ENCODE results near the gene TMEM40. TPM values are rescaled to one million over a fixed set of nuclear protein-coding genes. Genes with fewer than 3 reads are reported as not detected.

The TMEM40 gene
- total RNA-seq, 2 donors from 2014 or later, result not detected

DNA sequence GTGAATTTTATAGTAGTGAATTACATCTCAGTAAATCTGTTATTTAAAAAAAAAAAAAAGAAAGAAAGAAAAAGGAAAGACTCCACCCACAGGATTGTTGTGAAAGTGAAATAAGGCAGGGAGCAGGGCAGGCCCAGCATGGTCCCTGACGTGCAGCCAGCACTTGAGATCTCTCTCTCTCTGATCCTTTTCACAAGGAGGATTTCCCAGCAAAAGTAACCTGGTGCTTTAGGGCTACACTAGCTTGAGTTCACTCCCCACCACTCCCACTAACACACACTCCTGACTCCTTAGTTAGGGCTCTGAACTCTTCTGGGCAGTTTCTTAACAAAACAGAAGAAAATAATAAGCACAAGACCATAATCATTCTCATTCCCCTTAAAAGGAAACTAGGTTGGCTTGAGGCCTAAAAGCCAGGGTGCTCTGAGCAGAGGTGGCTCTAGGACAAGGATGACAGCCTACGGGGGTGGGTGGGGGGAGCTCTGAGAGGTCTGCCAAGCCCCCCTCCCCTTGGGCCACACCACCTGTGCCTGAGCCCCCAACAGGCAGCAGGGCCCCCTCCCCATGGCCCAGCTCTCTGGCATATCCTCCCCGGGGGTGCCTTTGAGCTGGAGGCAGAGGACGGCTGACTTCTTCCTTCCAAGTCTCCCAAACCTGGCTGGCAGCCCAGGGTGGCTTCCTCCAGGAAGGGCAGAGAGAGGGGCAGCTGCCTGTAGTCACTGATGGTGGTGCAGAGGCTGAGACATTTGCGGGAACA is 856 bp downstream of the TMEM40 start:
- ATAC-seq (no peak), DNase-seq (ENCODE audit: low spot score in 2 of 2) (no peak)
- H3K9me3 Mint-ChIP-seq, result no peaks in the 10 kb centered on the region
- peak overlapping the region in 1 of 2 donors; percentile 3 for H3K27ac Mint-ChIP-seq
- no peaks in the 10 kb centered on the region for H3K36me3 Mint-ChIP-seq

DNA sequence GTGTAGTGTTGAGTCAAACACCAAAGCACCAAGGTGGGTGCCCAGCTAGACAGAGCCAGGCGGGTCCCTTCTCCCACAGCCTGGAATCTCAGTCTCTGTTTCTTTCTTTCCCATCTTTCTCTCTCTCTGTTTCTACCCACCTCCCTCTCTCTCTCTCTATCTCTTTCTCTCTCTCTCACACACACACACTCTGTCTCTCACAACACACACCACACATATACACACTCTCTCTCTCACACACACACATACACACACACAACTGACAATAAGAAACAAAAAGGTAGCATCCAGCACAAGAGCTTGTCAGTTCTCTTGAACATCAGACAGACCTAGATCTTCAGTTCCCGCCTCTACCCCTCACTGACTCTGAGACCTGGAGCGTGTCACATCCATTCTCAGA is 2.4 kb downstream of the TMEM40 start:
- ATAC-seq (no peak), DNase-seq (ENCODE audit: low spot score in 2 of 2) (no peak)
- no peaks in the 10 kb centered on the region for H3K9me3 Mint-ChIP-seq
- no peaks in the 10 kb centered on the region for H3K36me3 Mint-ChIP-seq
- no peak overlapping the region for H3K27ac Mint-ChIP-seq

DNA sequence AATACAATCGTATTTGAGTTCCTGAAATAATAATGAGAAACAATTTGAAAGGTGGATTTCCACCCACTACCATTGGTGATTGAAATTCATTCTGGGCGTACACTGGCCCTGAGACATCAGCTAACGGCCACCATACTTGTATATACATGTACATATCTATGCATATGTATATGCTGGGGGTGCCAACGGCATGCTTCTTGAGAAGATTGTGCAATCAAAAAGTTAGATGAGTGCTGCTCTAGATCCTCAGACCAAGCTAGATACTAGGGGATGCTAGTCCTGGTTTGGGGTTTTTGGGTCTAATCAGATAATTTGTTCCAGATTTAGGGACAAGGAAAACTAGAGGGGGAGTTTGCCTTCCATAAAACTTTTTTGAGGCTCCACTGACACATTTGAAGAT is 2.9 kb downstream of the TMEM40 start:
- no peaks in the 10 kb centered on the region for H3K9me3 Mint-ChIP-seq
- no peaks in the 10 kb centered on the region for H3K36me3 Mint-ChIP-seq
- no peak for ATAC-seq
- H3K27ac Mint-ChIP-seq, result no peak overlapping the region
- DNase-seq (ENCODE audit: low spot score in 2 of 2), result no peak

DNA sequence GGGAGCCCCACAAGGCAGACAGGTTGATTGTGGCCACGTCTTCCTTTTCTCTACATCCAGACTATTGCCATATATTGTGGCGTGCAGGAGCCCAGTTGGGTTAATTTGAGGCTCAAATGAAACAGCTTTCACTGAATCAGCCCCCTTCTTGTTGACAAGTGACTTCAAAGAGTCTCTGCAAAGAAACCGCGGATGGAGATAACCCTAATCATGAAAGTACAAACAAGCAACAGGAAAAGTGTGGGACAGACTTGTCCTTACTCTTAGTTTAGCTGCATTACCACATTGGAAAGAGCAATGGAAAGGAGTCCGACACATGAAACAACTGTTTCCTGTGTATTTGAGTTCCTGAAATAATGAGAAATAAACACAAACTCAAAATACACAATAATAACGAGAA is 3.3 kb downstream of the TMEM40 start:
- Mint-ChIP-seq H3K36me3 (no peaks in the 10 kb centered on the region), H3K9me3 (no peaks in the 10 kb centered on the region)
- no peak for ATAC-seq

DNA sequence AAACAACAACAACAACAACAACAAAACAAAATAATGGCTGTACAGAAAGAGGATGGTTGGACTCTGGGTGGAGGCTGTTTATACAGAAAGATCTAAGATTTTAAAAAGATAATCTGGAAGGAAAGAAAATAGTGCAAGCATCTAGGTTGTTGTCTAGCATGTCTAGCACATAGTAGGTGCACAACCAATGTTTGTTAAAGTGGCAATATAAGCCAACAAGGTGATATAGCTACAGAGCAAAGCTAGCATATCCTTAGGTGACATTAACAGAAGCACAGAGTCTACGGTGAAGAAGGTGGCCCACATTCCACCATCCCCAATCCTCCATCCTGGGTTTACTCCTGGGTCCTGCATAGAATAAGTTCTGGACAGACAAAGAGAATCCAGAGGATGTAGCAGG is 4.7 kb downstream of the TMEM40 start:
- no peaks in the 10 kb centered on the region for H3K9me3 Mint-ChIP-seq
- DNase-seq (ENCODE audit: low spot score in 2 of 2) (no peak), ATAC-seq (no peak)
- no peak overlapping the region for H3K27ac Mint-ChIP-seq
- H3K36me3 Mint-ChIP-seq, result no peaks in the 10 kb centered on the region

More for the DNA sequence above, 3.3 kb downstream of the TMEM40 start:
- DNase-seq (ENCODE audit: low spot score in 2 of 2), result no peak
- no peak overlapping the region for H3K27ac Mint-ChIP-seq

DNA sequence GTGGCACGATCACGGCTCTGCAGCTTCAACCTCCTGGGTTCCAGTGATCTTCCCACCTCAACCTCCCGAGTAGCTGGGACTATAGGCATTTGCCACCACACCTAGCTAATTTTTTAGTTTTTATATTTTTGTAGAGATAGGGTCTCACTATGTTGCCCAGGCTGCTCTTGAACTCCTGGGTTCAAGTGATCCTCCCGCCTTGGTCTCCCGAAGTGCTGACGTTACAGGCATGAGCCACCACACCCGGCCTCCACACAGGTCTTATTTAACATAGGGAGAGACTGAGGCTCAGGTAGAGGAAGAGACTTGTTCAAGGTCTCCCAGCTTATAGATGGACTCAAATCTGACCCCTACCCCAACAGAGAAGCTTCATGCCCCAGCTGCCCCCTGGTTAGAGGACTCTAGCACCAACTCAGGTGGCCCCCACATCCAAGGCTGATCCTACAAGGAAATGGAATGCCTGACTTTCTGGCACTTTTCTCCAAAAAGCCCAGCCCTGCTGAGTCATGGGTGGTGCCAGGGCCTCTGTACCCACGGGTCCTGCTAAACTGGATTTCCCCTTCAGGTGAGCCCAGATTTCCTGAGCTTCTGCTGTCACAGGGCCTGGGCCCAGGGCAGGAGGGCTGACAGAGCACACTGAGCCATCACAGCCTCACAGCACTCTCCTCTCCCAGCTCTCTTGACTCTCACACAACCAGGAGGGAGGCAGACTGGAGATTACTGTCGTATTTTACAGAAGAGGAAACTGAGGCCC is 5.6 kb downstream of the TMEM40 start:
- H3K27ac Mint-ChIP-seq, result peak overlapping the region; percentile 23 to 62
- no peak for ATAC-seq
- no peaks in the 10 kb centered on the region for H3K36me3 Mint-ChIP-seq
- DNase-seq (ENCODE audit: low spot score in 2 of 2), result no peak
- no peaks in the 10 kb centered on the region for H3K9me3 Mint-ChIP-seq

DNA sequence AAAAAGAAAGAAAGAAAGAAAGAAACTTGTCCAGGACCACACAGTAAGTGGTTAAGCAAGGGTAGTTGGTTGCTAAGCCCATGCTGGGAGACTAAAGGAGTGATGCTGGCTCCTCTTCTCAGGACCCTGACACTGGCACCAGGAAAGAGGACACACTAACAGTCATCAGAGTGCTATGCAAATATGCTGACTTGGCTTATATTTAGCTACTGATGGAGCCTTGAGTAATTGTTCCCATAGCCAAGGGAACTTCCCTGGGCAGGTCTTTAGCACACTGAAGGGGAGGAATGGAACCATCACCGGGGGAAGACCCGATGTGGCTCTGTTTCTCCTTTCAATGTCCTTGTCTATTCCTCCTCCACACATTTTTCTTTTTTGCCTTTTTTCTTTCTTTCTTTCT is 6.2 kb downstream of the TMEM40 start:
- H3K36me3 Mint-ChIP-seq, result no peaks in the 10 kb centered on the region
- DNase-seq (ENCODE audit: low spot score in 2 of 2) (no peak), ATAC-seq (peak in 1 of 2 donors; percentile 59)
- no peak overlapping the region for H3K27ac Mint-ChIP-seq
- H3K9me3 Mint-ChIP-seq, result no peaks in the 10 kb centered on the region

DNA sequence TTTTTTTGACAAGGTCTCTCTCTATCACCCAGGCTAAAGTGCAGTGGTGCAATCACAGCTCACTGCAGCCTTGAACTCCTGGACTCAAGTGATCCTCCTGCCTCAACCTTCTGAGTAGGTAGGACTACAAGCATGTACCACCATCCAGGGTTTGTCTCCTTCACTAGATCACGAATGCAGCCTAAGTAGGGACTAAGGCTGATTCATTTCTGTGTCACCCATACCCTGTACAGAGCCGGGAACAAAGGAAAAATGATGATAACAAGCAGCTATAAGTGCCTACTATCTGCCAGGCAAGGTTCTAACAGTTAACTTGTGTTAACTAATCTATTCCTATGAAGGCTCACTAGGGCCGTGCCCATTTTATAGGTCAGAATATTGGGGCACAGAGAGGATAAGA is 7.0 kb downstream of the TMEM40 start:
- no peak overlapping the region for H3K27ac Mint-ChIP-seq
- DNase-seq (ENCODE audit: low spot score in 2 of 2) (no peak), ATAC-seq (no peak)
- no peaks in the 10 kb centered on the region for H3K36me3 Mint-ChIP-seq
- no peaks in the 10 kb centered on the region for H3K9me3 Mint-ChIP-seq

DNA sequence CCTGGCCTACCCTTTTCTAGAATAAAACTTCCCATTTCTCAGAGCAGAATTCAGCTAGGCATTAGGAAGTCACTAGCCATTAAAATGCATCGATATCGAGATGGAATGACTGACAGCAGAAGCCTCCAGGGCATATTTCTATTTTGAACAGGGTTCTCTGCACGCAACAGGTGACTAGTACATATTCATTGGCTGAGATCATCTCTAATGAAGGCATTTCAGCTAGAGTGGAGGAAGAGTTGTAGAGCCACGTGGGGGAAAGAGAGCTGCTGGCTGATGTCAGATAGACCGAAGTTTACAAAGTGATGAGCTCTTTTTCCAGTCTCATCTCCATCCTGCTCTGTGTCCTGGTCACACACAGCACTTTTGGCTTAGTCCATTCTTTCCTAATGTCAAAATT is 7.5 kb downstream of the TMEM40 start:
- Mint-ChIP-seq H3K27ac (no peak overlapping the region), H3K9me3 (no peaks in the 10 kb centered on the region), H3K36me3 (no peaks in the 10 kb centered on the region)
- DNase-seq (ENCODE audit: low spot score in 2 of 2) (no peak), ATAC-seq (no peak)

DNA sequence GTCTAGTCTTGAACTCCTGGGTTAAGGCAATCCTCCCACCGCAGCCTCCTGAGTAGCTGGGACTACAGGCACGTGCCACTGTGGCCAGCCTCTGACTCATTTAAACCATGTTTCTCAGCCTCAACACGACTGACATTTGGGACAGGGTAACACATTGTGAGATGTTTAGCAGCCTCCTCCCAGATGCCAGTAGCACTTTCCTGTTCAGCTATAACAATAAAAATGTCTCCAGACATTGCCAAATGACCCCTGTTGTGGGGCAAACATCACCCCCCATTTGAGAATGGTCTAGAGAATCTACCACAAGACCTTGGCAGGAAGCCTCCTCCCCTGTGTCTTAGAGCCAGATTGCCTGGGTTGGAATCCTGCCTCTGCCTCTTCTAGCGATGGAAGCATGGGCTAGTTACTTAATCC is 8.4 kb downstream of the TMEM40 start:
- peak in 1 of 2 donors; percentile 15 for DNase-seq (ENCODE audit: low spot score in 2 of 2)
- peak overlapping the region in 1 of 2 donors; percentile 27 for H3K27ac Mint-ChIP-seq
- H3K9me3 Mint-ChIP-seq, result no peaks in the 10 kb centered on the region
- no peaks in the 10 kb centered on the region for H3K36me3 Mint-ChIP-seq
- peak; percentile 78 to 90 for ATAC-seq

DNA sequence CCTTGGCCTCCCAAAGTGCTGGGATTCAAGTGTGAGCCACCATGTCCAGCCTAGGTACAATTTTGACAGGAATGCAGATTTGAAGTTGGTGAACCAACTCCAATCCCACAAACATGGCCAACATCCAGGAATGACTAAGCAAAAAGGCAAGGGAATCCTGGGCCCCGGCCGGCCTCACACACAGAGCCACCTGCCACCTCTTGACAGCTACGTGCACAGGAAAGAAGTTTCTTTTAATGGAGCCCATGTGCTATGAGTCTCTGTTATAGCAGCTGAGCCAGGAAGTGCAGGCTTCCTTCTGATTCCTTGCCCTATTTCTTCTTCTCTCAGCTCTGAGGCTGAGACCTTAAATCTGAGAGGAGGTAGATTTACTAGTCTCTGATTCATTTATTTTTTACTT is 8.8 kb downstream of the TMEM40 start:
- Mint-ChIP-seq H3K36me3 (no peaks in the 10 kb centered on the region), H3K27ac (peak overlapping the region in 1 of 2 donors; percentile 27), H3K9me3 (no peaks in the 10 kb centered on the region)
- ATAC-seq, result peak in 1 of 2 donors; percentile 20
- no peak for DNase-seq (ENCODE audit: low spot score in 2 of 2)

DNA sequence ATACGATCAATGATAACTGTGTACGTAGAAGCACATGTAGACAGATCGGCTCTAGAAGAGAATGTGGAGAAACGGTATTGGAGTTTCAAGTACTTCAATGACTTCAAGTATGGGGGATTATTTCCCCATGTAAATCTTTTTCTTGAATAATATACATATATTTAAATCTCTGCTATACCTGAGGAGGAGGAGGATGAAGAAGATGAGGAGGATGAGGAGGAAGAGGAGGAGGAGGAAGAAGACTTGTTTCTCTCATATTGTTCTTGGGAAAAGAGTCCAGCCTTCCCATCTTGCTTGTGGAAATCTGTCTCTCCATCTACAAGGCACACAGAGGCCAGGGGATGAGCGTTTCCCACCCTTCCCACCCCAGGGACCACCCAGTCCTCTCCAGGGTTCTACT is 10.6 kb downstream of the TMEM40 start:
- ATAC-seq (no peak), DNase-seq (ENCODE audit: low spot score in 2 of 2) (no peak)
- Mint-ChIP-seq H3K27ac (no peak overlapping the region), H3K9me3 (no peaks in the 10 kb centered on the region), H3K36me3 (no peaks in the 10 kb centered on the region)

DNA sequence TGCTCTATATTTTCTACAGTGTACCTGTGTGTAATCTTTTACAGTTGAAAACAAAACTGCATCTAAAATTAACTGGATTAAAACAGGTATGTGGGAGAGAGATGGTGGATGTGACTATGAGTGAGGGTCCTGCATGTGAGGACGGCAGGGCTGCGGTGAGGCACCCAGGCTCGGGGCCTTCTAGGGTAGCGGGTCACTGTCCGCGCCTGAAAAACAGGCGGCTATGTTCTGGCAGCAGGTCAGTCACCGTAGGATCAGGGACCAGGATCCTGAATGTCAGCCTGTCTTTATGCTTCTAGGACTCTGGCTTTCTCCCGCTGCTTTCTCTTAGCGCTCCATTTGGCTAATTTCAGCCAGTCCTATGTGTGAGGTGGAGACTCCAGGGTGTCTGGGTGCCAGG is 12.6 kb downstream of the TMEM40 start:
- H3K36me3 Mint-ChIP-seq, result no peaks in the 10 kb centered on the region
- no peaks in the 10 kb centered on the region for H3K9me3 Mint-ChIP-seq
- no peak overlapping the region for H3K27ac Mint-ChIP-seq
- DNase-seq (ENCODE audit: low spot score in 2 of 2) (no peak), ATAC-seq (no peak)

DNA sequence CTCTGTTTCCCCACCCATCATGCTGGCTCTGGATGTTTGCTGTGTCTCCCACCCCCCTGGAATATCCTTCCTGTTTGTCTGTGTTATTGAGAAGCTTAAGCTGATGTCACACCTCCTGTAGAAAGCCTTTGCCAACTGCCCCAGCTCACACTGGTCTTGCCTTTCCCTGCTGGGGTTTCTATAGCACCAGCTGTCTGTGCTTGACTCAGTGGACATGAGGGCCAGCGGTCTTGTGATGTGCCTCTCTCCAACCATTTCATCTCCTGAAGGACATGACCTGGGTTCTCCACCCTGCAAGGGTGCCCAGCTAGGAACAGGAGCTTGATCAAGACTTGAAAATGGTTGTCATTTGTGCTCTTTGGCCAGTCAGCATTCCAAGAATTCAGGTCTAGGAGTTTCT is 14.7 kb downstream of the TMEM40 start:
- Mint-ChIP-seq H3K27ac (peak overlapping the region in 1 of 2 donors; percentile 13), H3K36me3 (no peaks in the 10 kb centered on the region), H3K9me3 (no peaks in the 10 kb centered on the region)
- ATAC-seq, result no peak
- DNase-seq (ENCODE audit: low spot score in 2 of 2), result no peak

DNA sequence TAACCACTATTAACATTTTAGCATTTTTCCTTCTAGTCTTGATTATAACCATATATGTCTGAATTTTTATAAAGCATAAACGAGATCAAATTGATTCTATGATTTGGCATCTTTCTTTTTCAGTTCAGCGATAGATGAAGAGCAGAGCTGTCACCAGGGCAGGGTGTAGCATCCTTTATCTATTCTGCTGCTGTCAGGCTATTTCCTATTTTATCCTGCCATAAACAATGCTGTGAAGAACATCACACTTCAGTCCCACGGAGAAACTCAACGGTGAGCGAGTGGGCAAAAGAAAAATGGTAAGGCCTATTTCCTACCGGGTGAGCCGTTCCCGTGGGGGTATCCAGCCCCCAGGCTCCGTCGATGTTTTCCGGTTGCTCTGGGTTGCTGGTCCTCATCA is 15.5 kb downstream of the TMEM40 start:
- DNase-seq (ENCODE audit: low spot score in 2 of 2) (no peak), ATAC-seq (no peak)
- no peak overlapping the region for H3K27ac Mint-ChIP-seq
- H3K36me3 Mint-ChIP-seq, result no peaks in the 10 kb centered on the region
- no peaks in the 10 kb centered on the region for H3K9me3 Mint-ChIP-seq

DNA sequence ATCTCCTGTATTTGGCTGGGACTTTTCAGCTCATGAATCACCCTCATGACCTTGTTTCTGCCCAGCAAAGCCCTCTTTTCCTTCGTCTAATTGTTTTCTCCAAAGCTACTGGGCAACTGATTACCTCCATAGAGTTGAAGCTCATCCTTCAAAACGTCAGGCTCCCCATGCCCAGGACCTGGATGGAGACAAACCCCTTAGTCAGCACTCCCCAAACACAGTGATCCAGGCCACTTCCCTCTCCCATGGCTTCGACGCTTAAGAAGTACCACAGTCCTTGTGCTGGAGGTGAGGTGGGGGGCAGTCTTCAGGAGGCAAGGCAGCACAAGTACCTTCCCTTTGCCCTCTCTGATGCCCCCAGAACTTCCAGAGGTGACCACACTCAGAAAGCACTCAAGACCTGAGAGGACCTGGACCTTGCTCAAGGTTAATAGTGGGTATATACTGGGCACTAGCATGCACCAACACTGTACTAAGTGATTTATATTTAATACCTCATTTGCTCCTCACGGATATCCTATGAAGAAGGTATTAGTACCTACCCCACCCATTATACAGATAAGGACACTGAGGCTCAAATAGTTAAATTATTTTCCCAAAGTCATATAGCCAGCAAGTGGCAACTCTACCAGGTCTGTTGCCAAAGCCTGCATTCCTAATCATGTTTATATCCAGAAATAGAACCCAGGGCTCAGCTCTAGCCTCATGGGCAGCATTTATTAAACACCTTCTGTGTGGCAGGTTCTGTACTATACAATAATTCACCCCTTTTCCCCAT is 16.5 kb downstream of the TMEM40 start:
- no peak for DNase-seq (ENCODE audit: low spot score in 2 of 2)
- Mint-ChIP-seq H3K9me3 (no peaks in the 10 kb centered on the region), H3K27ac (no peak overlapping the region), H3K36me3 (no peaks in the 10 kb centered on the region)
- no peak for ATAC-seq

DNA sequence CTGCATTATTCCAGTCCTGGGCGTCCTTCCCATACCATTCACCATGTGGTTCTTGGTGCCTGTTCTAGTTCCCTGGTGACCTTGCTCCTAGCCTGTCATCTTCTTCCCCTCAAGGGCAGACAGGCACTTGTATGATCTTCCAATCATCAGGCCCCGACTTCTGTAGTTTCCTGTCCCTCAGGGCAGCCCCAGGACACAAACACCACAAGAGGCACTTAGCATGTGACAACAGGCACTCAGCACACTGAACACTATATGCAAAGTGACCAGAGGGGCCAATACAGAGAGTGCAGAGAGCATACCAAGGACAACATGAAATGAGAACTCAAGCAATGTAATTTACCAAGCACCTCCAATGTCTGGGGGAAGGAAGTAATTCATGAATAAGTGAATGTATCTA is 17.9 kb downstream of the TMEM40 start:
- DNase-seq (ENCODE audit: low spot score in 2 of 2) (no peak), ATAC-seq (no peak)
- no peaks in the 10 kb centered on the region for H3K36me3 Mint-ChIP-seq
- H3K9me3 Mint-ChIP-seq, result no peaks in the 10 kb centered on the region
- peak overlapping the region in 1 of 2 donors; percentile 10 for H3K27ac Mint-ChIP-seq
